ENCODE measurements around the gene MGMT.

MGMT gene

DNA sequence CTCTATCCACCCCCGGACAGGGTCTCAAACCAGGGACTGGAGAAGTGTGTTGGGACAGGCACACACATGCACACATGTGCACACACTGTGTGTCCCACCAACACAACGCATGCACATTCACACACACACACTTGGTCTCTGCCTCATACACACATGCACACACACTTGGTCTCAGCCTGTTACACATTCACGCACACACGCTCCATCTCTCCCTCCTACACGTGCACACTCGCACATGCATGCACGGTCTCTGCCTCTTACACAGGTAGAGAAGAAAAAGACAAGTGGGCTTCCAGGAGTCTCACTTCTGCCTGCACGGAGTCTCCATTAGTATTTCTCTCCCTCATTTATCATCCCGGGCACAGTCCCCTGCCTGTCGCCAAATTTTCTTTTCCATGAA is 325.8 kb downstream of the MGMT start:
- no peak for DNase-seq (ENCODE audit: low read depth, low spot score)

- no peak for DNase-seq (ENCODE audit: low read depth, low spot score)
These were observed 326.4 kb downstream of the MGMT start for GRCh38 chr10:129793479-129793878.

GRCh38 chr10:129793996-129794395 is 327.0 kb downstream of the MGMT start:
- DNase-seq (ENCODE audit: low read depth, low spot score) = no peak

DNA sequence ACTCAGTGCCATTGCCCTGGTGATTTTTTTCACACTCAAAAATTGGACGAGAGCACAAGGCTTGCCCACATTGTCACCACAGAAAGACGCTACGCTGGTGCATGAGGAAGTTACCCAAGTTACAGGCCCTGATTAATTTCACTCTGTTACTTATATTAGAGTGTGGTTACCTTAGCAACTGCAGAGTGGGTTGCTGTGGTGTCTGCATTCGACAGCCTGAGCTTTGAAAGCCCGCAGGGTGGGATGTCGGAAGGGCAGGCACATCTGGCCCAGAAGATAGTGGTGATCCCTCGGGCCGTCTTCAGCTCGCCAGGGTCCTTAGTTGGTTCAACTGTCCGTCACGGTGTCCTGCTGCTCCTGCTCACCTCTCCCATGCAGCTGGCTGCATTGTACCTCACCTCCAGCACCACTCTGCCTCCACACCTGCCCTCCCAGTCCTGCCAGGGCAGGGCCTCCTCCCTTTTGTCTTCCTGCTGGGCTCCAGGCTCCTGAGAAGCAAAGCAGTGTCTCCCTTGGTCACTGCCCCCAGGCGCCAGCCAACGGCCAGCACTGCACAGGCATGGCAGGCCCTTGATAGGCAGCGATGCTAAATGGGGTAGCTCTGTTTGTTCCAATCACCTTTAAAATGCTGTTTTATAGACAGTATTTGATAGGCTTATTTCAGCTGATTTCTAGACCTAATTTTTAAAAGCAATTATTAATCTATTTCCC is 329.8 kb downstream of the MGMT start:
- DNase-seq (ENCODE audit: low read depth, low spot score) = no peak

DNA sequence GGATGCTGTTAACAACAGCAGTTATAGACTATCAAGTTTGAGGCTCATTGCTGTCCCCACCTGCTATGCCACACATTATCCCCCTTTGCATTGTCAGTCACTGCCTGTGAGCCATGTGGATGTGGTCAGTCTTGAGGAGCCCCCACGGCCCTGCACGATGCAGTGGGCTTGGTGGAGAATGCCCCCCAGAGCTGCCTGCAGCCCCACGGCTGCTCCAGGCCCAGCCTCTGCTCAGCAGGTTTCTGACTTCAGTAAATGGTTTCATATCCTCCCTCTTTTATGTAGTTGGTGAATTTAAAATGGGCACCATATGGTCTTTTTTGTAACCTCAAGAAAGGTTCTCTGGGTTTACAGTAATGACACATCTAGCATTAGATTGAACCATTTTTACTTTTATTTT is 332.9 kb downstream of the MGMT start:
- no peak for DNase-seq (ENCODE audit: low read depth, low spot score)

GRCh38 chr10:129800796-129801340 is 333.8 kb downstream of the MGMT start:
- no peak for DNase-seq (ENCODE audit: low read depth, low spot score)

DNA sequence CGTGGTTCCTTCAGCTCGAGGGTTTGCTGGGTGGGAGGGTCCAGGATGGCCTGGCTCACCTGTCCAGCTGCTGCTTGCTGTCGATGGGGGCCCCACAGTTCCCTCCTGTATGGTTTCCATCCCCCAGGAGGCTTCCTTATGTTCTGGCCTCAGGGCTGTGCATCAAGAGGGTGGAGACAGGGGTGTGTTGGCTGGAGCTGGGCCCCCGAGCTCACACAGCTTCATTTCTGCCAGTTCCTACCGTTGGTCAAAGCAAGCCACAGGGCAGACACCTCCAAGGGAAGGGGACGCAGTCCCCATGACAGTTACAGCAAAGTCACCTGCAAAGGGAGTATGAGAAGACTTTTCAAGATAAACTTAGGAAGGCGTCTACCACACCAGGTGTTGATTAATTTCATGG is 340.2 kb downstream of the MGMT start:
- DNase-seq (ENCODE audit: low read depth, low spot score) = no peak

GRCh38 chr10:129808092-129808983 is 341.3 kb downstream of the MGMT start:
- DNase-seq (ENCODE audit: low read depth, low spot score) = no peak

GRCh38 chr10:129809431-129809830 is 342.4 kb downstream of the MGMT start:
- DNase-seq (ENCODE audit: low read depth, low spot score) = no peak

DNA sequence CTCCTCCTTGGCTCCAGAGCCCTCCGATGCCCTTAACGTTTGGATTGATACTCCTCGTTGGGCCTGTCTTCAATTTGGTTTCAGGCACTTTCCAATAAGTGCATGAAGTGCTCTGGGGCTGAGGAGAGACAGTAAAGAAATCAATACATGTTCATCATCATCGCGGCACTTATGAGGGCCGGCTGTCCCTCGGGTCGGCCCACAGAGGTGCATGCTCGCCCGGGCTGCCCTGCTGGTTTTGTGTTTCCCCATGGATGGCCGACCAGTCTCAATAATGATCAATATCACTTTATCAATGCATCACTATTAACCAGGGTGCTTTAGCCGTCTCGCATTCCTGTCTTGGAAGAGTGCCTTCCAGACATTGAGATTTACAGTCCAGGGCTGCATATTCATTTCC is 342.8 kb downstream of the MGMT start:
- DNase-seq (ENCODE audit: low read depth, low spot score) = no peak

DNA sequence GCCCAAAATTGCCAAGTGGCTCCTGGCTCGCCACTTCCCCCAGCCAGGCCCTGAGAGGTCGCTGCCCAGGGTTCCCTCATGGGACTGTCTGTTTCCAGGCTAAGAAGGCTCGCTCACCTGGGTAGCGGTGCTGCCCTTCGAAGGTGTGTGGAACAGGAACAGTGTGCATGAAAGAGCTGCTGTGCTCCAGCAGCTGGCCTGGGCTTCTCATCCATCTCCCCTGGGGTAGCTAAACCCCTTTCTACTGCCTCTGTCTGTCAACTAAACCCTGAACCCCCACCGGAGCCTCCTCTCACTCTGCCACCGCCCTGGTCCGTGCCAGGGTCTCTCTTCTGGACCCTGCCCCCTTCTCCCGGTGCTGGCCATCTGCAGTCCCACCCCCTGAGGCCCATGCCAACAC is 344.2 kb downstream of the MGMT start:
- DNase-seq (ENCODE audit: low read depth, low spot score) = no peak

- DNase-seq (ENCODE audit: low read depth, low spot score) = no peak
These were observed 345.4 kb downstream of the MGMT start for GRCh38 chr10:129812398-129812797.

DNA sequence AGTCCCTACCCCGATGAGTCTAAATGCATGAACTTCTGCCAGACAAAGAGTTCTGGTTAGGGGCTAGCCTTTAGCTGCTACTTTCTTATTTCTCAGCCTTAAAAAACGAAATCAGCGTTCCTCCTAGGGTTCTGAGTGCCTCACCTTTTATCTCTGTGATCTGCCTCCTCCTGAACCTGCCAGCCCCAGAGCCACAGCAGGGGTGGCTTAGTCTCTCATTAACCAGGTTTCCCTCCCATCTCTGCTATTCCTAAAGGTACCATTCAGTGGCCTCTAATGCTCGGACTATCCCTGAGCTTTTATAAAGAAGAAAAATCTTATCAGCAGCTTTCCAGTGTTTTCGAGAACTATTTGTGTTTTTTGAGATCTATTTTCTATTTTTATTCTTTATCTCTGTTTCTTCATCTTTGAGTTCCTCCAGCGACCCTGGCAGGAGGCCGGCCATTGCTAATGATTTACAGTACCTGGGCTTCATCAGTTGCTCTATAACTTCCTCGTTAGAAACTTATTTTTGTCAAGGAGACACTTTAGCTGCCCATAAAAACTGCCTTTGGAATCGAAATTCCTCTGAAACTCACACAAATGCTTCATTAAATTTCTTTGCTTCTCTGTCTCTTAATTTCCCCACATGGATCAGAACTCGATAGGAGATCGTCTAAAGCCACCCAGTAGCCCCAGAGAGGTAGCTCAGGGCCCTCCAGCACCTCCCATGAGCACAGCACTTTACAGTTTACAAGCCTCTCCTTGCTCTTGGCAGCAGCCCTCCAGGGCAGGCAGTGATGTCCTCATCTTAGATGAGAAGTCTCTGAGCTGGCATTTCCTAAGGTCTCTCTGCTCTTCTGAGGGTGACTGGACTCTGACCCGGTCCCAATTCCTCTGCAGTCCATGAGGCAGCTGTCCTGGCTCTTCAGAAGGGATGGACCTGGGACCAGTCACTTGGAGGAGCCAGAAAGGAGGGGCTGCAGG is 347.9 kb downstream of the MGMT start:
- no peak for DNase-seq (ENCODE audit: low read depth, low spot score)

DNA sequence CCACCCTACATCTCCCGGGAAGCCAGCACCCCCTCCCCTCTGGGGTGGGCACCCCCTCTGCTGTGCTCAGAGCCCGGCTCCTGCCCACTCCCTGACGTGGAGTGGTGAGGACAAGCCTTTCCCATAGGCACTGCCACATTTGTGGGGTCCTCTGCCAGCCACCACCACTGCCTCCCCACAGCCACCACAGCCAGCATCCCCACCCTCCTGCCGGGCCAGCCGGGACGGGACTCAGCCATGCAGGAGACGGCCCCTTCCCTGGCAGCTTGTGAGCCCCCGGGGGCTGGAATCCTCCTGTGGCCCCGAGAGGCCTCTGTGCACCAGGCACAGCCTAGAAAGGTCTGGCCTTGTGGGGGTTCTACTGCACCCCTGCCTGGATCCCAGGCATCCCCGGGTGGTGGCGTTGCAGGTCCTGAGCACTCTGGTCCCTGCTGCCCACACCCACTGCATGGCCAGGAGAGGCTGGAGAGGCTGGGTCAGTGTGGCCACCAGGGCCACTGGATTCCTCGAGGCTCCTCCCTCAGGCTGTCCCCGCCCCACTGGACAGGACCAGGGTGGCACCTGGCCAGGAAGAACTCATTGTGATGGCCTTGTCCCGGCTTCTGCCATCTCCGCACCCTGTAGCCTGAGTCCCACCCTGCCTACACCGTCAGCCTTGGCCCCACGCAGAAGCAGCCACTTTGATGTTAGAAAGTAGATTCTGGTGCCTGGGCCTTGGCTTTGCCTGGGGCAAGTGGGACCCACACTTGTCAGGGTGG is 349.0 kb downstream of the MGMT start:
- no peak for DNase-seq (ENCODE audit: low read depth, low spot score)

GRCh38 chr10:129816656-129817045 is 349.6 kb downstream of the MGMT start:
- no peak for DNase-seq (ENCODE audit: low read depth, low spot score)
